Endothelial cell of umbilical vein (primary cell): ENCODE measurements around the gene DDX46.

ENCODE experiments used
- EZH2 ChIP-seq: IDR thresholded peaks from 2 replicates; pipeline ENCODE4 v1.6.1; 2012; ENCODE audit warnings: borderline replicate concordance, low read depth, mild to moderate bottlenecking, moderate library complexity, low read length, inconsistent platforms; ENCODE audit not compliant: severe bottlenecking
- TF ChIP-seq, protein P1 (sequence below), 2 donors: IDR thresholded peaks; 1 replicate in 1 of 2; 2 replicates in 1 of 2; pipeline ENCODE4 v1.5.1; 2011; ENCODE audit warnings: low read length in 2 of 2, mild to moderate bottlenecking in 2 of 2, moderate library complexity in 2 of 2, control low read depth in 1 of 2, inconsistent platforms in 1 of 2, low read depth in 1 of 2; ENCODE audit not compliant: insufficient read depth in 1 of 2; ENCODE audit errors: extremely low read depth in 1 of 2

DNA sequence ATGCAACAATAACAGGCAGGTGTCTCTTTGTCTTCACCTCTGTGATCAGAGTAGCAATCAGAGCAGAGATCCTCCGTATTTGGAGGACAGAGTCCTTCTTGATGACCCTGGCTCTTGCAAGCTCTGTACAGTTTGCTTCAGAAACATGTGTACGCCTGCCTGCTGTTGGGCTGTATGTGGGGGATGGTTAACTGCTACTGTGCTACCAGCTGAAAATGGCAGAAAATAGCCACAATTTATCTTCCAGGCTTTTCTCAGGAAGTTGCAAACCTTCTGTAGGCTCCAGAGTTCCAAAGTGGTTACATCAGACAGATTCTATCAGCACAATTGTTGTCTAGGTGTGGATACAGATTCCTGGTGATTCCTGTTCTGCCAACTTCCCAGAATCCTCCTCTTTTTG lies 35.5 kb downstream of the DDX46 start:
- TF ChIP-seq, protein P1, sequence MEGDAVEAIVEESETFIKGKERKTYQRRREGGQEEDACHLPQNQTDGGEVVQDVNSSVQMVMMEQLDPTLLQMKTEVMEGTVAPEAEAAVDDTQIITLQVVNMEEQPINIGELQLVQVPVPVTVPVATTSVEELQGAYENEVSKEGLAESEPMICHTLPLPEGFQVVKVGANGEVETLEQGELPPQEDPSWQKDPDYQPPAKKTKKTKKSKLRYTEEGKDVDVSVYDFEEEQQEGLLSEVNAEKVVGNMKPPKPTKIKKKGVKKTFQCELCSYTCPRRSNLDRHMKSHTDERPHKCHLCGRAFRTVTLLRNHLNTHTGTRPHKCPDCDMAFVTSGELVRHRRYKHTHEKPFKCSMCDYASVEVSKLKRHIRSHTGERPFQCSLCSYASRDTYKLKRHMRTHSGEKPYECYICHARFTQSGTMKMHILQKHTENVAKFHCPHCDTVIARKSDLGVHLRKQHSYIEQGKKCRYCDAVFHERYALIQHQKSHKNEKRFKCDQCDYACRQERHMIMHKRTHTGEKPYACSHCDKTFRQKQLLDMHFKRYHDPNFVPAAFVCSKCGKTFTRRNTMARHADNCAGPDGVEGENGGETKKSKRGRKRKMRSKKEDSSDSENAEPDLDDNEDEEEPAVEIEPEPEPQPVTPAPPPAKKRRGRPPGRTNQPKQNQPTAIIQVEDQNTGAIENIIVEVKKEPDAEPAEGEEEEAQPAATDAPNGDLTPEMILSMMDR (IDR thresholded peaks at IDR 0.05; ENCODE audit: extremely low read depth in 1 of 2, insufficient read depth in 1 of 2, low read depth in 1 of 2, low read length in 2 of 2), result no peak
- TF ChIP-seq EZH2, result no peak
